Measurements from ENCODE around the gene ABLIM1.

DNA sequence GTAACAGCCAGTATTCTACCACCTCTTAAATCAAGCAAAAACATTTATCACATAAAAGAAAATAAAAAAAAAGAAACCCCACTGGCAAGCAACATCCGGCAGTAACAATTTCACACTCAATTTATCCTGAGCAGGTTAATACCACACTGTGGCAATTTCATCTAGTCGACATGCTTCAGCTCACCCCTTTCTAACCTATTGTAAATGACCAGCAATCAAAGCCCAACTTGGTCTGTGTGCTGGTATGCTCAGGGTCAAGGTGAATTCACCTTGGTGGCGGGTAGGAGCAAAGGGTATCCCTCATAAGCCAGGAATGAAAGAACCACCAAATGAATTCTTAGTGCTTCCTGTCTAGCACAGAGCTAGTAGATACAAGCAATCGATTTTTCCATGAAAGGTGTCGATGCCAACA, 144.7 kb downstream of the ABLIM1 start:
- TF ChIP-seq, protein P1, sequence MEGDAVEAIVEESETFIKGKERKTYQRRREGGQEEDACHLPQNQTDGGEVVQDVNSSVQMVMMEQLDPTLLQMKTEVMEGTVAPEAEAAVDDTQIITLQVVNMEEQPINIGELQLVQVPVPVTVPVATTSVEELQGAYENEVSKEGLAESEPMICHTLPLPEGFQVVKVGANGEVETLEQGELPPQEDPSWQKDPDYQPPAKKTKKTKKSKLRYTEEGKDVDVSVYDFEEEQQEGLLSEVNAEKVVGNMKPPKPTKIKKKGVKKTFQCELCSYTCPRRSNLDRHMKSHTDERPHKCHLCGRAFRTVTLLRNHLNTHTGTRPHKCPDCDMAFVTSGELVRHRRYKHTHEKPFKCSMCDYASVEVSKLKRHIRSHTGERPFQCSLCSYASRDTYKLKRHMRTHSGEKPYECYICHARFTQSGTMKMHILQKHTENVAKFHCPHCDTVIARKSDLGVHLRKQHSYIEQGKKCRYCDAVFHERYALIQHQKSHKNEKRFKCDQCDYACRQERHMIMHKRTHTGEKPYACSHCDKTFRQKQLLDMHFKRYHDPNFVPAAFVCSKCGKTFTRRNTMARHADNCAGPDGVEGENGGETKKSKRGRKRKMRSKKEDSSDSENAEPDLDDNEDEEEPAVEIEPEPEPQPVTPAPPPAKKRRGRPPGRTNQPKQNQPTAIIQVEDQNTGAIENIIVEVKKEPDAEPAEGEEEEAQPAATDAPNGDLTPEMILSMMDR (IDR thresholded peaks at IDR 0.05; ENCODE audit: insufficient read depth, low read depth, low read length): no peak
- no peak for TF ChIP-seq EZH2 (IDR thresholded peaks at IDR 0.05; ENCODE audit: insufficient read depth, low read length)
